CD4-positive, alpha-beta T cell treated with Interleukin-6 at 100 ng/mL for 8 hours (primary cell): ENCODE measurements around the gene HACL1.

ENCODE experiments used
- DNase-seq: peaks from one replicate; pipeline ENCODE4 v3.0.0-alpha.2; 2020; ENCODE audit warnings: mixed read lengths, low spot score

Gene HACL1

DNA sequence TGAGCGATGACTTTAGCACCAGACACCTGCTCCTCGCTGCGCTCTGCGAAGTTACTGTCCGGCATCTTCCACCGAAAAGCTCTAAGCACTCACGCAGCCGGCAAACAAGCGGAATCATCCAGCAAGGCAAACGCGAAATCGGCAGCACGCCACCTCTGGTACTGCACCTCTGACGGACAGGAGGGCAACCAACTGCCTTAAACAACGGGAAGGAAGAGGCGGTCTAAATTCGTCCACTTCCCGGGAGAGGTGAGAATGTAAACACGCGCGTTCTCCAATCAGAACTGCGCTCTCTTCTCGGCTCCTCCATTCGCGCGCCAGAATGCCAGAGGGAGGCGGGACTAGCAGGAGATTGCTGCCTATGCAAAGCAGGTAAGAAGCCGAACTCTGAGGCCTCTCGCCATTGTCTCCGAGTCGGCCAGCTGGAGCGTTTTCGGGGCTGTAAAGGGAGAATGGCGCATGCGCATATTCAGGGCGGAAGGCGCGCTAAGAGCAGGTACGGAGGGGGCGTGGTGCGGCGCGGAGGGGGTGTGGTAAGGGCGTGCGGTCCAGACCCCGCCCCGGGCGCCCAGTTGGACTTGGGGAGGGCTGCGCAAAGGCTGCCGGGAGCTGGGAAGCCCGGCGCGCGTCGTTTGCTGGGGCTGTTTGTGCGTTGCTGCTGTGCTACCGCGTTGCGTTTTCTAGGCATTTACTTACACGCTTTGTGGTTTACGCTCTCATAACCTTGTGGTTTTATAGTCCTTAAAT, at the start of gene HACL1, which contains the start of gene BTD:
Gene HACL1, minus strand, starts transcription at position 171 of the 747 bp plus-strand sequence. Its CDS starts 106 bp downstream, at position 65.
Gene BTD, plus strand, starts transcription at position 347 of the 747 bp plus-strand sequence. CDS start 33,695 bp downstream, outside the sequence.
- peak; percentile 98 for DNase-seq

DNA sequence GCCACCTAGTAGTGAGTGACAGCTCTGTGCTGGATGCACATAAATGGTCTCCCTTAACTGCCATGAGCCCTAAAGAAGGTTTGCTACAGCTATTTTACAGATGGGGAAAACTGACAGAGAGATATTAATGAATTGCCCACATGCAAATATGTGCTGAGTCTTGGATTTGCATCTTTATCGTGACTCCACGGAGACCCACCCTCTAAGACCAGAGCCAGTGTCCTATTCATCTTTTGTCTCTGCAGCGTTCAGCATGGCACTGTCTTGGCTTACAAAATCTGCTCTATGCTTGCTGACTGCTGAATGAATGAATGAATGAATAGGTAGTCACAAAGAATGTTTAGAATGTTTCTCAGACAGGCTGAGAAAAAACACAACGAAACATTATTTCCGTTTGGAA, 48.5 kb upstream of the HACL1 start:
- DNase-seq = no peak

GRCh38 chr3:15649341-15649740, 48.0 kb upstream of the HACL1 start:
- DNase-seq = no peak

DNA sequence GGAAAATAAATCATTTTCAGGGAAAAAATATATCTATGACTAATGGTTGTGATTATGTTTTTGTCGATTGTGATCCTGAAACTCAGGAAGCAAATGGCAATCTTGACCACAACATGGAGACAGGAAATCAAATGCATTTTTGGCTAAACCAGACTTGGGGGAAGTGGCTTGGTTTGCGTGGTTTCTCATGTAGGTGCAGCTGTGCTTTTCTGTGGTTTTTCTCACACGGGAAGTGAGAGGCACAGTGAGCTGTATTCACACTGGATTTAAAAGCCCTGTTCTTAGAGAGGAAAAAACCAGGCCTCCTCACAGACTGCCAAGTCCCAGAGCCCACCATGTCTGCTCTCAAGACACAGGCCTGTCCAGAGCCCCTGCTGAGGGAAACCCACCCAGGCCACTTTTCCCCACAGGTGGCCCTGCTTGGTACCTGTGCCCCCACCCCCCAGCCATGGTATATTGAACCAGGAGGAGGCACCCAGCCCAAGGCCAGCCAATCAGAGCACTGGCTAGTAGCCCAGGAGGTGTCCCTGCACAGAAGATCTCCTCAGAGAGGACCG, 46.3 kb upstream of the HACL1 start:
- DNase-seq = peak; percentile 72

- DNase-seq = no peak
Measured at GRCh38 chr3:15646851-15647511, 45.6 kb upstream of the HACL1 start.

GRCh38 chr3:15645740-15646501, 44.6 kb upstream of the HACL1 start:
- no peak for DNase-seq

DNA sequence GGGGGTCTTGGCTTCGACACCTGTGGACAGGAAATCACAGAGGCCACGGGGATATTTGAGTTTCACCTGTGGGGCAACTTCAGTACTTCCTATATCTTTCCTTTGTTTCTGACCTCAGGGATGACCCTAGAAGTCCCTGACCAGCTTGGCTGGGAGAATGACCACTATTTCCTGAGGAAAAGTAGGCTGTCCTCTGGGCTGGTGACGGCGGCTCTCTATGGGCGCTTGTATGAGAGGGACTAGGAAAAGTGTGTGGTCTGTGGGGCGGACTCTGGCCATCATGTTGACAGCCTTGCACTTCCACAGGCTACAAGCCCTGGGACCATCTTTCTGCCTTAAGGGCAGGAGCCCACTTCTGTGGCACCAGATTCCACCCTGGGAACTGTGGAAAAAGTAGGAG, 43.9 kb upstream of the HACL1 start:
- no peak for DNase-seq

DNA sequence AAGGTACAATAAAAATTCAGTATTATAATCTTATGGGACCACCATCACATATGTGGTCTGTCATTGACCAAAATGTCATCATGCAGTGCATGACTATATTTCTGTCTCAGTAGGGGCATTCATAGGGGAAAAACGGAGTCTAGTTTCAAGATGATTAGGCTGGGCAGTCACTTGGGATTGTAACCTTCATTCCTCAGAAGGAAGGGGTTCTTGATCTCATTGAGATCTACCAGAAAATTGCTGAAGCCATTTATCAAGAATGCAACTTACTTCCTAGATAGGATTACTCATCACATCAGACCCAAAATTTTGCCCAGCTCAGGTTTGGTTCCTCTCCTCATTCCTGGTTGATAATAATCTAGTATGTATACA, 37.5 kb upstream of the HACL1 start:
- DNase-seq = no peak

DNA sequence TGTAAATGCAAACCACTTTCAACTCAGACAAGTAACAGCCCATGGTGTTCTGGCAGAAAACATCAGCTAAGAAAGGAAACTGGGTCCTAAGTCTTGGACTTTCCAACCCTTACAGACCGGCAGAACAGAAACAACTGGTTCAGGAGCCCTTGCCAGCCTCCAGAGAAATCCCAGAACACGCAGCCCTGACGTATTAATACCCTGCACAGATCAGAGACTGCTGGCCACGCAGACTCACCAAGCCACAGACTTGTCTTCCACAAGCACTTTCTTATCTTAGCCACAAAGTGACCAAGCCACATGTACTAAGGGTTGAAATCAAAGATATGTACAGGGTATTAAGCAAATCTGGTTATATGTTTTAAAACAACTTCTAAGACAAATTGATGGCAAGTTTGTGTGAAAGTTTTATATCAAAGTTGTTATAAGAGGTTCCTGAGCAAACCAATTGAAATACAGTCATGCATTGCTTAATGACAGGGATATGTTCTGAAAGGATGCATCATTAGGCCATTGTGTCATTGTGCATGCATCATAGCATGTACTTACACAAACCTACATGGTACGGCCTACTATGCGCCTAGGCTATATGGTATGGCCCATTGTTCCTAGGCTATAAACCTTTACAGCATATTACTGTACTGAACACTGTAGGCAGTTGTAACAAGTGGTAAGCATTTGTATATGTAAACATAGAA, 37.0 kb upstream of the HACL1 start:
- no peak for DNase-seq

DNA sequence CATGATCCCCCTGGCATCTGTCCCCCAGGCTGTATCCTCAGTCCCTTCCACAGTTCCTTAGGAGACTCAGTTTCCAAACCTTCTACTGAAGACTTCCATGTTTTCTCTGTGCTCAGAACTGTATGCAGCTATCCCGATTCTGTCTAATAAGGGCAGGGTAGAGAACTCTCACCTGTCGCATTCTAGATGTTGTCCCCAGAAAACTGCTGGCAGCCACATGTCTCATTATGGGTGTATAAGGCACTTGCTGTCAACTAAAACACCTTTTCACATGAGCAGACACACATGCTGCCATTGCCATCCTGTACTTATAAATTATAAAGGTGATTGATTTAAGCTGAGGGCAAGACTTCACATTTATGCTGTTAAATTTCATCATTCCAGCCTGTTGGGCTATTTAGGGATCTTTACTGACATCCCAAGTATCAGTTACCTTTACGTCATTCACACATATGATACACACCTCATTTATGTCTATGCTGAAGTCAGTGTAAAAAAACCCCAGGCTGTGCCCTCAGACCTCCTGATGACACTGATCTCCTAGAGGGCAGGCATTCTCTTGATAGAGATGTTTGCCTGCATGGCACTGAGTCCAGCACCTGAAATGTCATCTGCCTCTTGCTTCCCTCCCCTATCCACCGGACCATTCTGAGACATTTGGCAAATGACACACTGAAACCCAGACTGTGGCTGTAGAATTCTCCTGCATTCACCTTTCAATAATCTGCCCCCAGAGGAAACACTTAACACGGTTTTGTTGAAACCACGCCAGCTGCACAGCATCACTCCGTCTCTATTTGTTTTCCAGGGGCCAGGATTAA, 36.0 kb upstream of the HACL1 start:
- DNase-seq = no peak

DNA sequence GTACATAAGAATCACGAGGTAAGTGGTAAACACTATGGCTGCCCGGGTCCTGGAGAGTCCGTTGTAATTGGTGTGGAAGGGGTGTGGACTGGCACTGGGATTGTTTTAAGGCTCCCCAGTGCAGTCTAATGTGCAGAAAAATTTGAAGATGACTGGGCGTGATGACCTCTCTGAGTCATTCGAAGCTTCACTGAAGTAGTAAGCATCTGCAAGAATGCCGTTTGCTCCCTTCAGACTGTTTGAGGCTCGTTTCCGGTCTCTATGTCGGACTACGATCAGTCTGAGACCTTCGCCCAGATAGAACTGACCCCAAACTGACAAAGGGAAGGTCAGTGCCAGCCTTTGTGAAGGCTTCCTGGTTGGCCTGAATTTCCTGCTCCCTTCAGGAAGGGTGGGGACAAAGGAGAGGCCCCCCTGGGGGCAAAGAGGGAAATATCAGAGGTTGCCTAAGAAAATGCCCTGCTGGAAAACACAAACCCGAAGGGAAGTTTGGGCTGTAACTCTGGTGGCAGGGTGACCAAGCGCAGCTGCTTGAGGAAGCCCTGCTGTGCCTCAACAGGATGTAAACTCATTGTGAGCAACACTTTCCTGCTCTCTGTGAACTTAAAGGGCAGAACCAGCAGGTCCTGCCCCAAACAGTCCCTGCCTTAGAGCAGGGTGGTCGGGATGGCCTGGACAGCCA, 34.8 kb upstream of the HACL1 start:
- DNase-seq = peak; percentile 26

DNA sequence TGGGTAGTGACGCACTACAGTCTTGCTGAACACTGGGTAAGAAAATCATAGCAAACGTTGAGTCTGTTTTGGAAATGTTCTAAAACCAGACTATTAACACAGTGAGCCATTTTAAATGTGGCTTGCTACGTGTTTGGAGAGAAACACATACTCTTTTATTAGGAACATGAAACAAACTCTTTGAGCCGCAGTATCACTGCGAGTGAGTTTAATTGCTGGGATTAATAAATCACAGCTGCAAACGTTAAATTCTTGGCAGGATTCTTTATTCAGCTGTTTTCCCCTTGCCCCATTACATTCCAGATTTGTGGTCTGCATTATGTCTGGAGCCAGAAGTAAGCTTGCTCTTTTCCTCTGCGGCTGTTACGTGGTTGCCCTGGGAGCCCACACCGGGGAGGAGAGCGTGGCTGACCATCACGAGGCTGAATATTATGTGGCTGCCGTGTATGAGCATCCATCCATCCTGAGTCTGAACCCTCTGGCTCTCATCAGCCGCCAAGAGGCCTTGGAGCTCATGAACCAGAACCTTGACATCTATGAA, 33.8 kb upstream of the HACL1 start:
- no peak for DNase-seq

- DNase-seq = no peak
Measured at GRCh38 chr3:15634671-15635070, 33.3 kb upstream of the HACL1 start.

DNA sequence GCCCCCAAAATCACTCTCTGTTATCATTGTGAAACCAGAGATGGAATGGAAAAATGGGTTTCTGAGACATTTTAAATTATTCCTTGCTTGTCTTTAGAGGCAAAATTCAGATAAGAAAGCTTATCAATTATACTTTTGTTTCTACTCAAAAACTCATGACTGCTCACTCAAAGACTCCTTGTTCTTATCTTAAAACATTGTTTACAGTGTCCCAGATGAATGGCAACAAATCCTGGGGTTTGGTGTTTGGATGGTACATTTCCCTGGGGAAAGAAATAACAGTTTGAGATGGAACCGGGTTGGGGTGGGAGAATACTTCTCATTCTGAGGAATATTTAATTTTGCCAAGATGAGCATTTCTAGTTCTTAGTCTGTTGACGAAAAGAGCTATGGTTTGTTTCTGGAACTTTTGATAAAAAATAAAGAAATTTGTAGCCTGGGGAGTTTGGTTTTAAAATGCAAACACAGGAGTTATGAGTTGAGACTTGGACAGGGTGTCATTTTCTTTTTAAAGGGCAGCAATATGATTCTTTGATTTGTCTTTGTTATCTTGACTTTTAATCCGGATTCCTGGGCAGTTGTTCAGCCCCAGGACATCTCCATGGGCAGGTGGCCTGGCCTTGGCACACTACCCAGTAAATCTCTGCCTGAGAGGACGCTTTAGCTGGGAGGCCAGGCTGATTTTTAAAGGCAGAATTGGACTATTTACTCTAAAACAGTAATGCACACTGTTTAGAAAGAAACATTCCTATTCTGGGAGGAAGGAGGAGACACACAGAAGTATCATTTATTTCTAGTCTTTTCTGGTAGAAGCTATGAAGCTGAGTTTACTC, 32.6 kb upstream of the HACL1 start:
- DNase-seq = no peak

- DNase-seq = no peak
Measured at GRCh38 chr3:15633159-15633558, 31.8 kb upstream of the HACL1 start.

DNA sequence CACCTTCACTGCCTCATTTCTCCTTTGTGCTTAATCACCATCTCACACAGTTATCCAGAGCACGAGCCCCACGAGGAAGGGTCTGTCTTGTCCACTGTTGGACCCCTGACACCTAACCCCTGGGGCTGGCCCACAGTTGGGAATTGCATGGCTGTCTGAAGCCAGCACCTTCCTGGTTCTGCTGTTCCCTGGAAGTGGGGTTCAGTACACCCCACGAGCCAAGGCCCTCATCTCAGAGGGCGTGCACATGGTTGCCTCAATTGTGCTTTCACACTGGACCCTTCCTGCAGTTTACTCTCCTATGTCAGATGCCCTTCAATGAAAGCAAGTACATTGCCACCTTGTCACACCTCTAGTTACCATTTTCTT, 30.8 kb upstream of the HACL1 start:
- DNase-seq = no peak

- no peak for DNase-seq
Measured at GRCh38 chr3:15631426-15632211, 30.2 kb upstream of the HACL1 start.

DNA sequence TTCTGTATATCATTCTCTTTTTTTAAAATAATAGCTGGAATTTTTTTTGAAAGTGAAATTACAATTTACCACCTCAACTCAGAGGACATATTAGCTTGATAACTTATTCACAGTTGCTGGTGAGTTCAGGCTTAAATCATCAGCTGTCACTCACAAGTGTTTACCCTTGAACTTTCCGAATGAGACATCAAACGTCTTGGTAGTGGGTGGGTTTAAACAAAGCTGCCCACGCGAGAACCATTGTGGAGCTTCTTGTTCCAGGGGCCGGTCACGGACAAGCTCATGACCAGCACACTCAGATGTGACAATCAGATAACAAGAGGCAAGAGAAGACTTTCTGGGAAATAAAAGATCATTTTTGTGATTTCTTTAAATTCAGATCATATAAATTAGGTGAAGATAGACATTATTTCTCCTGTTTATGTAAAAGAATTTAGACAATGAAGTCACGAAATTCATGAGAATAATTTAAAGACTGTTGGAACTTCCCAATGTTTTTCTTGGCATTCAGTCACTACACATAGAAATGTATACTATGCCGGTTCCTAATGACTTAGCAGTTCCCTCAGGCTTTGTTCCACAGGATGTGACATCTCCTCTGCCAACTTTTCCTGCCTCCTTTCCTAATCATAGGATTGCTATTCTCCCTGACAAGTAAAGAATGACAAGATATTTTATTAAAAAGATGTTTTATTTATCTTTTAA, 29.4 kb upstream of the HACL1 start:
- DNase-seq = no peak
